HCT116 (cell line): ENCODE data around the gene BCAR3. TPM values are rescaled to one million over a fixed set of nuclear protein-coding genes. Genes with fewer than 3 reads are reported as not detected.
"Not testable (repeated sequence)": the region's sequence is repeated elsewhere in the genome, so short reads cannot be mapped to it uniquely, and the experiment has no call there.

Source experiments
- ATAC-seq: fragments of 200-7000 bp; cut with Tn5 transposase; 2 replicates; pipeline ENCODE4 v1.9.1; 2020; ENCODE audit warnings: mild to moderate bottlenecking, moderate library complexity
- BruUV-seq: library from RNA; stranded (reverse); fragments of 400-500 nt; replicated peaks from 2 replicates; lab custom pipeline; 2021; lab: Mats Ljungman, UMichigan
- CTCF ChIA-PET: fragments of 300-600 bp; sonication (Branson Sonifier 250); formaldehyde crosslinking; loops from one replicate; lab custom pipeline; 2021; ENCODE audit warnings: antibody characterized with exemption; lab: Charles Lee
- POLR2A ChIA-PET: fragments of 300-600, 350-600 bp; sonication (Branson Sonifier 250); formaldehyde crosslinking; loops from one replicate; lab custom pipeline; 2021; ENCODE audit warnings: antibody characterized with exemption; lab: Charles Lee
- RAD21 ChIA-PET, 2 experiments: fragments of 300-600 bp; sonication (Branson Sonifier 250); formaldehyde crosslinking; loops; one replicate each; lab custom pipeline; 2023; ENCODE audit warnings: low total read pairs in 2 of 2; ENCODE audit not compliant: uncharacterized antibody in 2 of 2, unreplicated experiment in 2 of 2, low non-redundant PET in 1 of 2; lab: Charles Lee
- DNase-seq: peaks from one replicate; pipeline ENCODE4 v3.0.0-alpha.2; 2010; ENCODE audit warnings: low read depth, low spot score
- H2AFZ ChIP-seq: fragments of 200-600 bp; shearing (Covaris generic), sonication (generic); 2 replicates; pipeline ENCODE4 v1.6.1; 2017; ENCODE audit warnings: low read depth, mixed run types, mixed read lengths, antibody characterized with exemption, low read length; ENCODE audit not compliant: poor library complexity, severe bottlenecking
- H3K27ac ChIP-seq: 2 replicates; pipeline ENCODE4 v1.5.1; 2012; ENCODE audit warnings: low read depth, low read length
- H3K27me3 ChIP-seq: fragments of 200-600 bp; sonication (generic); 2 replicates; pipeline ENCODE4 v1.6.1; 2016; ENCODE audit warnings: mixed run types, low read length, mixed read lengths; ENCODE audit not compliant: insufficient read depth
- H3K36me3 ChIP-seq, 2 experiments: fragments of 200-500 bp in 1 of 2; fragments of 200-600 bp in 1 of 2; sonication (Bioruptor generic) in 1 of 2; sonication (generic) in 1 of 2; 2 replicates each; pipeline versions ENCODE4 v1.5.1 to v1.6.1; 2014 to 2016; ENCODE audit warnings: low read length in 2 of 2, inconsistent platforms in 1 of 2, mixed read lengths in 1 of 2, mixed run types in 1 of 2; ENCODE audit not compliant: insufficient read depth in 2 of 2, control insufficient read depth in 1 of 2
- H3K4me1 ChIP-seq, 2 experiments: fragments of 200-600 bp in 1 of 2; sonication (generic) in 1 of 2; 2 replicates each; pipeline versions ENCODE4 v1.5.1 to v1.6.1; 2012 to 2017; ENCODE audit warnings: low read length in 2 of 2, inconsistent platforms in 1 of 2, mild to moderate bottlenecking in 1 of 2, mixed read lengths in 1 of 2, mixed run types in 1 of 2, moderate library complexity in 1 of 2; ENCODE audit not compliant: insufficient read depth in 2 of 2, control insufficient read depth in 1 of 2
- H3K4me2 ChIP-seq: fragments of 200-600 bp; sonication (generic); 2 replicates; pipeline ENCODE4 v1.6.1; 2017; ENCODE audit warnings: mixed run types, low read length, mixed read lengths
- H3K4me3 ChIP-seq, 2 experiments: fragments of 200-600 bp in 1 of 2; sonication (generic) in 1 of 2; replicated peaks in 1 of 2; 2 replicates each; pipeline ENCODE4 v1.5.1; 2011 to 2016; ENCODE audit warnings: low read length in 2 of 2, control low read depth in 1 of 2, low read depth in 1 of 2, mild to moderate bottlenecking in 1 of 2, mixed read lengths in 1 of 2, mixed run types in 1 of 2
- H3K79me2 ChIP-seq: fragments of 200-600 bp; sonication (generic); 2 replicates; pipeline ENCODE4 v1.6.1; 2017; ENCODE audit warnings: mild to moderate bottlenecking, mixed run types, low read length, moderate library complexity, mixed read lengths; ENCODE audit not compliant: insufficient read depth
- H3K9ac ChIP-seq: fragments of 200-600 bp; sonication (generic); 2 replicates; pipeline ENCODE4 v1.6.1; 2016; ENCODE audit warnings: low read length, mixed read lengths
- H3K9me2 ChIP-seq: fragments of 200-600 bp; sonication (generic), shearing (Covaris generic); 2 replicates; pipeline ENCODE4 v1.6.1; 2017; ENCODE audit warnings: mixed run types, mild to moderate bottlenecking, moderate library complexity; ENCODE audit not compliant: insufficient read depth
- H3K9me3 ChIP-seq, 2 experiments: fragments of 200-500 bp in 1 of 2; fragments of 200-600 bp in 1 of 2; sonication (Bioruptor generic) in 1 of 2; sonication (generic) in 1 of 2; 2 replicates each; pipeline ENCODE4 v1.6.1; 2014 to 2017; ENCODE audit warnings: low read length in 2 of 2, mixed read lengths in 2 of 2, inconsistent platforms in 1 of 2, low read depth in 1 of 2, mild to moderate bottlenecking in 1 of 2, mixed run types in 1 of 2, moderate library complexity in 1 of 2; ENCODE audit not compliant: control insufficient read depth in 1 of 2, insufficient read depth in 1 of 2
- H4K20me1 ChIP-seq: fragments of 200-600 bp; sonication (generic), shearing (Covaris generic); 2 replicates; pipeline ENCODE4 v1.6.1; 2017; ENCODE audit warnings: mixed run types, mild to moderate bottlenecking, moderate library complexity; ENCODE audit not compliant: insufficient read depth
- SP1 ChIP-seq: IDR thresholded peaks from 2 replicates; pipeline ENCODE4 v1.6.1; 2012; ENCODE audit warnings: low read depth
- SRF ChIP-seq: IDR thresholded peaks from 2 replicates; pipeline ENCODE4 v1.6.1; 2012; ENCODE audit warnings: low read depth
- intact Hi-C: fragments of 100-400 bp; cut with micrococcal nuclease; formaldehyde crosslinking; loops from 2 replicates; pipeline ENCODE4 v1.10.0; 2022
- total RNA-seq: library from RNA; stranded (reverse); gene quantifications from one replicate; pipeline ENCODE4 v1.2.1, GENCODE V29; 2021; ENCODE audit not compliant: unreplicated experiment
- TF ChIP-seq, protein P1 (sequence below): IDR thresholded peaks from 2 replicates; pipeline ENCODE4 v1.6.1; 2012

The BCAR3 gene
- total RNA-seq, 1 experiment from 2014 or later, result 24.5 TPM

DNA sequence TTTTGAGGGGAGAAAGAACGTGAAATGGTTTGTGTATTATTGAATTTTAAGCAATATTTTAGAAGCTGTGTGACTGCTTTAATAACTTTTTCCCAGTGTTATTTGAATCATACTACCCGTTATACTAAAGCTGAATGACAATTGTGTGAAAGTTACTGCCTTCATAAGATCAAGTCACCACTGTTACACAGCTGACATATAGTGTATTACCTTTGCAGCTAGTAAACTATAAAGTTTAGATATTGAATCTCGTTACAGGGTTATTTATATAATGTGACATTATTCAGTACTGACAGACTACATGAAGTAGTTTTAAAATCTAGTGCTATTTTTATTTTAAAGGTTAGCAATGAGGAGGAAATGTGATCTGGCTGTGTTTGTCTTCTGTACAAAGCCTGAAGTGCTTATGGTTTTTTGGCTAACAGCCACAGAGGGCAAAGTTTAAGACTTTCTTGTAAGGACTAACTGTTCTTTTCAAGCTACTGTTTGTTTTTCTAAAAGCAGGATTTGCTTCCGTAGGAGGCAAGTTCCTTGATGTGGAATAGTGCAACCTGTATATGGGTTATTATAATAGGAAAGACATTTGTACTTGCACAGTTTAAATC is 127.6 kb downstream of the BCAR3 start:
- ATAC-seq, intact Hi-C loops, H3K36me3 ChIP-seq, DNase-seq, H3K27me3 ChIP-seq, BruUV-seq, POLR2A ChIA-PET, H4K20me1 ChIP-seq, H3K4me3 ChIP-seq, RAD21 ChIA-PET, H3K79me2 ChIP-seq, H3K9ac ChIP-seq, CTCF ChIA-PET, H3K4me2 ChIP-seq, H3K27ac ChIP-seq, H2AFZ ChIP-seq, H3K9me3 ChIP-seq, H3K9me2 ChIP-seq: not testable (repeated sequence)
- H3K4me1 ChIP-seq, result peaks cover 4 to 15% of the 10 kb centered on the region in 2 experiments; a peak in 3 of 4 replicates

DNA sequence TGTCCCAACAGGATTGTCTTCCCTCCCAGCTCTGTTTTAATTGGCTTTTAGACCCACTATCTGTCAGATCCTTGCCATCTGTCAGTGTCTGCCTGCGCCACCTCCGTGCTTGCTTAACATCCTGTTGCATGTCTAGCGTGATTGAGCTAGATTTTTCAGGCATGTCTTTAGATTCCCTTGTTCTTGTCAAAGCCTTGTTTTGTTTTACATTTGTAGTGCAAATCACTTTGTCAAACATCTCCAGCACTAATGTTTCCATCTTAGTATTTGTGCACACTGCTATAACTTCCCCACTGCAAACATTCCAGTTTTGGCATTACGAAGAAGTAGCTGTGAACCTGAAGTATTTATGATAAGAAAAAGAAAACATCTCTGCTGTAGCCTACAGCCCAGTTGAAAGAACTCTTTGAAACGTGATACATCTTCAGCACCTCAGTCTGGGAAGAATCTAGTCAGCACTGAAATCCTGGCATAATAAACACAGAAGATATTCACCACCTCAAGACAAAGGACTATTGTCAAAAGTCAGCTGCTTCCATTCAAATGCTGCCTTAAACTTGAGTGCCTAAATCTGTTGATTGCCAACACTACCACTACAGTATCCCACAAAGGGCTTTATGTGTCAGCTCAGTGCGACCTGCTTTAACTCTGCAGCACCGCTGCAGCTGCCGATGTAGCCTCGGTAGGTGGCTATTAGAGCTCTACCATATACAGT is 128.7 kb downstream of the BCAR3 start:
- Histone ChIP-seq H3K4me3 (no peak overlapping the region), H3K36me3 (peaks cover 5 to 6% of the 10 kb centered on the region in 2 experiments; a peak in 3 of 4 replicates), H3K9ac (no peak overlapping the region), H3K4me1 (peaks cover 4 to 15% of the 10 kb centered on the region in 2 experiments; a peak in 3 of 4 replicates), H3K9me3 (no peaks in the 10 kb centered on the region), H3K4me2 (no peak overlapping the region), H3K9me2 (no peaks in the 10 kb centered on the region), H4K20me1 (no peaks in the 10 kb centered on the region), H3K27ac (no peak overlapping the region), H3K27me3 (no peaks in the 10 kb centered on the region), H3K79me2 (no peaks in the 10 kb centered on the region), H2AFZ (no peak overlapping the region)
- intact Hi-C loops, result no loop called here
- ATAC-seq (peak; percentile 68), DNase-seq (peak; percentile 16)
- POLR2A ChIA-PET, result no interaction called here
- TF ChIP-seq, protein P1, sequence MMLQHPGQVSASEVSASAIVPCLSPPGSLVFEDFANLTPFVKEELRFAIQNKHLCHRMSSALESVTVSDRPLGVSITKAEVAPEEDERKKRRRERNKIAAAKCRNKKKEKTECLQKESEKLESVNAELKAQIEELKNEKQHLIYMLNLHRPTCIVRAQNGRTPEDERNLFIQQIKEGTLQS, result no peak
- TF ChIP-seq SP1 (0 out of 2 replicates have a peak, but pooled peaks have one; percentile 19), SRF (no peak)
- no TSS peak for BruUV-seq
- CTCF ChIA-PET, result no interaction called here
- RAD21 ChIA-PET, result no interaction called here
